ENCODE results near the gene KCNH8.

DNA sequence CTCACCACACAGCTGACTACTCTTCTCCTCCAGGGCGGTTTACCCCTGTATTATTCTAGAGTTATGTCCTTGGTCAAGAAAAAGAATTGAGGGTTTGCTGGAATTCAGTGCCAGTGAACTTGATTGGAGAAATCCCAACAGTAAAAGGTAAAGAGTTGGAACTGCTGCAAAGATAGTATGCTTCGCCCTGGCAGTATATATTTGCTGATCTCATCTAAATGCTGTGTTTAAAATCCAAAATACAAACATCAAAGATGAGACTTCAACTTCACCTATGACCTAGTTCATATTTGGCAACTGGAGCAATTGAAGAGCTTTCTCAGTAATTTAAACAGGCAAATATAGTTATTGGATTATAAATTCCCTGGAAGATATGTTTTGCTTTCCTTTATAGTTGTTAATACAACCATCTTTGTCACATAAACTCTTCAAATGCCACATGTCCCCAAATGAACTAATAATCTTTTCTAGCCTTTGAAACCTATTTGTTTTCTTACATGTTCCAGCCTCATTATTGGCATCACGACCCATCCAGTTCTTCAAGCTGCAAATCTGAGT lies 6.5 kb downstream of the KCNH8 start:
- no peak for TF ChIP-seq CTCF (IDR thresholded peaks at IDR 0.05)
- no peak for TF ChIP-seq POLR2AphosphoS5 (IDR thresholded peaks at IDR 0.05; ENCODE audit: low read depth, low read length)
- TF ChIP-seq, protein P1, sequence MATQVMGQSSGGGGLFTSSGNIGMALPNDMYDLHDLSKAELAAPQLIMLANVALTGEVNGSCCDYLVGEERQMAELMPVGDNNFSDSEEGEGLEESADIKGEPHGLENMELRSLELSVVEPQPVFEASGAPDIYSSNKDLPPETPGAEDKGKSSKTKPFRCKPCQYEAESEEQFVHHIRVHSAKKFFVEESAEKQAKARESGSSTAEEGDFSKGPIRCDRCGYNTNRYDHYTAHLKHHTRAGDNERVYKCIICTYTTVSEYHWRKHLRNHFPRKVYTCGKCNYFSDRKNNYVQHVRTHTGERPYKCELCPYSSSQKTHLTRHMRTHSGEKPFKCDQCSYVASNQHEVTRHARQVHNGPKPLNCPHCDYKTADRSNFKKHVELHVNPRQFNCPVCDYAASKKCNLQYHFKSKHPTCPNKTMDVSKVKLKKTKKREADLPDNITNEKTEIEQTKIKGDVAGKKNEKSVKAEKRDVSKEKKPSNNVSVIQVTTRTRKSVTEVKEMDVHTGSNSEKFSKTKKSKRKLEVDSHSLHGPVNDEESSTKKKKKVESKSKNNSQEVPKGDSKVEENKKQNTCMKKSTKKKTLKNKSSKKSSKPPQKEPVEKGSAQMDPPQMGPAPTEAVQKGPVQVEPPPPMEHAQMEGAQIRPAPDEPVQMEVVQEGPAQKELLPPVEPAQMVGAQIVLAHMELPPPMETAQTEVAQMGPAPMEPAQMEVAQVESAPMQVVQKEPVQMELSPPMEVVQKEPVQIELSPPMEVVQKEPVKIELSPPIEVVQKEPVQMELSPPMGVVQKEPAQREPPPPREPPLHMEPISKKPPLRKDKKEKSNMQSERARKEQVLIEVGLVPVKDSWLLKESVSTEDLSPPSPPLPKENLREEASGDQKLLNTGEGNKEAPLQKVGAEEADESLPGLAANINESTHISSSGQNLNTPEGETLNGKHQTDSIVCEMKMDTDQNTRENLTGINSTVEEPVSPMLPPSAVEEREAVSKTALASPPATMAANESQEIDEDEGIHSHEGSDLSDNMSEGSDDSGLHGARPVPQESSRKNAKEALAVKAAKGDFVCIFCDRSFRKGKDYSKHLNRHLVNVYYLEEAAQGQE (IDR thresholded peaks at IDR 0.05; ENCODE audit: insufficient read depth in 1 of 2, low read depth in 2 of 2, low read length in 1 of 2), result no peak
- no peak for TF ChIP-seq TCF7L2 (IDR thresholded peaks at IDR 0.05; ENCODE audit: low read depth, low read length)

All from Panc1 (cell line).